H54 (cell line): Measurements from ENCODE around the gene RABGAP1L.

Experiments
- DNase-seq: peaks from one replicate; pipeline ENCODE4 v3.0.0; 2011; ENCODE audit warnings: low spot score, mixed read lengths; ENCODE audit not compliant: insufficient read length
- FAIRE-seq: peaks from 3 replicates; lab custom pipeline; 2011; peaks lifted over from hg19 to GRCh38; lab: Jason Lieb, UNC
- POLR2A ChIP-seq: IDR thresholded peaks from 2 replicates; pipeline ENCODE4 v1.6.1; 2011; ENCODE audit warnings: low read depth, mild to moderate bottlenecking, low read length

Gene RABGAP1L

DNA sequence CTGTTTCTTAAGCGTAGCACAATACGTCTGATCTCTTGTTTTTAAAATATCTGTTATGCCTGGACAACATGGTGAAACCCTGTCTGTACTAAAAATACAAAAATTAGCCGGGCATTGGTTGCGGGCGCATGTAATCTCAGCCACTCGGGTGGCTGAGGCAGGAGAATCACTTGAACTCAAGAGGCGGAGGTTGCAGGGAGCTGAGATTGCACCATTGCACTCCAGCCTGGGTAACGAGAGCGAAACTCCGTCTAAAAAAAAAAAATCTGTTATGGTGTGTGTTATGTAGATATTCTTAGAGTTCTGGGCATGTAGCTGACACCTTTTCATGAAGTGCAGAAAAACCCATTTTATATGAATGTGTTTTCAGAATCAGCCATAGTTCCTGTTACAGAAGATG is 38.2 kb downstream of the RABGAP1L start:
- no peak for TF ChIP-seq POLR2A
- DNase-seq, result no peak
- no peak for FAIRE-seq

DNA sequence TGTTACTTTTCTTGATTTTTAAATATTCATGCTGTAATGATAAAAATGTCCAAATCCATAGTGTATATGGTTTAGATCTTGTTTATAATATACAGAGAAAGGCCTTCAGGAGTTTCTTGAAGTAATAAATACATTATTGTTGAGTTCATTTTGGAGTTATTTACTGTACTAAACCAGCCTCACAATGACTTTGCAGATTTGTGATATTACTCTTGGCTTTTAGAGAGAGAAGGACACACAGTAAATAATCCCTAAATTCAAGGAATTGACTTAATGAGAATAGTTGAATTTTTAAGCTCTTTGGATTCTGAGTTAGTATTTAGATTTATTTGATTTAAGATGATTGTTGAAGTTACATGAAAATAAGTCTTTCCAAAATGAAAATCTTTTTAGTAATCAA is 38.9 kb downstream of the RABGAP1L start:
- FAIRE-seq, result no peak

DNA sequence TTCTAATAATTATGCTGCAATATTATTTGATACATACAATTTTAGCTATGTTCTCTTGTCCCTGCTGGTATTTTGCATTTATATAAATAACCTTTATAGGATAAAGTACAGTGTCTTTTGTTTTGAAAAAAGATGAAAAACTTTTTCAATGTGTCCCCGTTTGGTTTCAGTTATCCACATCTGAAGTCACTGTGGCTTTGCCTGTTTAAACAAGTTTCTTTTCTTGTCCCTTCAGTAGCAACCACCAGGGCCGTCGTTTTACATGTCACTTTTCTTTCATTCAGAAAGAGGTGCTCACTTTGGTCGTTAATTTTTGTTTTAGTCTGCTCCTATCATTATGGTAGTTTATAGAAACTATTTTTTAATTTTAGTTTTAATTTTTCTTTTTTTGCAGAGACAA is 41.4 kb downstream of the RABGAP1L start:
- FAIRE-seq, result no peak
- TF ChIP-seq POLR2A, result no peak
- DNase-seq, result no peak

More for the DNA sequence above, 38.9 kb downstream of the RABGAP1L start:
- no peak for DNase-seq
- TF ChIP-seq POLR2A, result no peak

DNA sequence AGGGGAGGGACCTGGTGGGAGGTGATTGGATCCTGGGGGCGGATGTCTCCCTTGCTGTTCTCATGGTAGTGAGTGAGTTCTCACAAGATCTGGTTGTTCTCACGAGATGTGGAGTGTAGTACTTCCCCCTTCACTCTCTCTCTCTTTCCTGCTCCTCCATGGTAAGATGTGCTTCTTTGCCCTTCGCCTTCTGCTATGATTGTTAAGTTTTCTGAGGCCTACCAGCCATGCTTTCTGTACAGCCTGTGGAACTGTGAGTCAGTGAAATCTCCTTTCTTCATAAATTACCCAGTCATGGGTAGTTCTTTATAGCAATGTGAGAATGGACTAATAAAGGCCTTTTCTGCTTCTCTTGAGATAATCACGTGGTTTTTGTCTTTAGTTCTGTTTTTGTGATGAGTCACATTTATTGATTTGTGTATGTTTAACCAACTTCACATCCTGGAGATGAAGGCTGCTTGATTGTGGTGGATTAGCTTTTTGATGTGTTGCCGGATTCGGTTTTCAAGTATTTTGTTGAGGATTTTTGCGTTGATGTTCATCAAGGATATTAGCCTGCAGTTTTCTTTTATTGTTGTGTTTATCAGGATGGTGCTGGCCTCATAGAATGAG is 45.5 kb downstream of the RABGAP1L start:
- TF ChIP-seq POLR2A, result no peak
- FAIRE-seq (no peak), DNase-seq (no peak)

DNA sequence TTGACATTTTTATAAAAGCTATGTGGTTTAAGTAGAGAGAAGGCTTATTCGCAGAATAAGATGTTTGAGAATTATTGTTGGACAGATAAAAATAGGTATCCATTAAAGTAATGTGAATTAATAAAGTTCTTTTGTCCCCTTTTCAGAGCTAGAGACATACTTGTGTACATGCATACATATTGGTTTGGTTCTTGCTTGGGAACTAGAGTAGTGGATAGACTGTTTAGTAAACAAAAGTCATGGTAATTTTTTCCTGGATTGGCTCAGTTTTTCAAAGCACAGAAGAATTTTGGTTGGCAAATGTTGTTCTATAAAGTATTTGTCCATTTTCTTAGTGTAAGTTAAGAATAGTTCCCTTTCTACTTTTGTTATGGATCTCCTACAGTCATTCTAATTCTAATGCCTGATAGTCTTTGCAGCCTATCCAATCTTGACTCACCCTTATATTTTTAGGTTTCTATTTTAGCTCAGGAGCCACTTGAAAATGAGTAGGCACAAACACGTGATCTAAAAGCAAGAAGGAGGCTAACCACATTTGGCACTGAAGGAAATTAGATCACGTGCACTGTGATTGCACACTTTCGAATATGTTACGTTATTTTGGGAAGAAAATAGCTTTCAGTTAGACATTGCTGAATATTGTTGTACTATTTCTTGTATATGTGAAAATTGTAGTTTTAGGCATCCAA is 47.0 kb downstream of the RABGAP1L start:
- no peak for DNase-seq
- TF ChIP-seq POLR2A, result no peak

DNA sequence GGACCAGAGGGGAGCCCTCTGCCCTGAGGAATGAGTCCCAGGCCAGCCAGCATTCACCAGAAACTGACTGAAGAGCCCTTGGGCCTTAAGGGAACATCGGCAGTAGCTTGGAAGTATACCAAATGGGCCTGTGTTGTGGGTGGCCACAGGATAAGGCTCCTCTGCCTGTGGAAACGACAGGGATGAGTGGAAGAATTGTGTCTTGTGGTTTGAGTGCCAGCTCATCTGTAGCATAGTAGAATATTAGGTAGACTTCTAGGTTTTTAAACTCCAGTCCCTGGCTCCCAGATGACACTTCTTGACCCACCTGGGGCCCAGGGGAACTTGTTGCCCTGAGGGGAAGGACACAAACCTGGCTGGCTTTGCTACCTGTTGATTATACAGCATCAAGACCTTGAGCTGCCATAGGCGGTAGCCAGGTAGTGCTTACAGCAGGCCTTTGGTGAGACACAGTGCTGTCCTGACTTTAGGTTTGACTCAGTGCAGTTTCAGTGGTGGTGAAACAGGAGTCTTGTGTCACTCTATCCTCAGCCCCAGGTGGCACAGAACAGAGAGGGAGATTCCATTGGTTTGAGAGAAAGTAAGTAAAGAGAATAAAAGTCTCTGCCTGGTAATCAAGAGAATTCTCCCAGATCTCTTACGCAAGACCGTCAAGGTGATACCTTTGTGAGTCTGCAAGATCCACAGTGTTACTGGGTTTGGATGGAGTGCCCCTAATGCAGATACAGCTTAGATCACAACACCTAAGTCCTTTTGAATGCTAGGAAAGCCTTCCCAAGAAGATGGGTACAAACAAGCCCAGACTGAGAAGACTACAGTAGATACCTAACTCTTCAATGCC is 50.2 kb downstream of the RABGAP1L start:
- DNase-seq, result no peak
- TF ChIP-seq POLR2A, result no peak
- FAIRE-seq, result no peak

More for the DNA sequence above, 47.0 kb downstream of the RABGAP1L start:
- no peak for FAIRE-seq

DNA sequence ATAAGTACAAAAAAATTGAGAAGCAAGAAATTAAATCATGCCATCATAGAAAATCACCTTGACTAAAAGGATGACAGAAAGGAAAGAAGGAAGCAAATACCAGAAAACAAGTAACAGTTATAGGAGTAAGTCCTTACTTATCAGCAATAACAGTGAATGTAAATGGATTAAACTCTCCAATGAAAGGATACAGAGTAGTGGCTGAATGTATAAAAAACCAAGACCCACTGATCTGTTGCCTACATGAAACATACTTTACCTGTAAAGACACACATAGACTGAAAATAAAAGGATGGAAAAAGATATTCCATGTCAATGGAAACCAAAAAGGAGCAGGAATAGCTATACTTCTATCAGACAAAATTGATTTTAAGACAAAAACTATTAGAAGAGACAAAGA is 52.2 kb downstream of the RABGAP1L start:
- no peak for TF ChIP-seq POLR2A

DNA sequence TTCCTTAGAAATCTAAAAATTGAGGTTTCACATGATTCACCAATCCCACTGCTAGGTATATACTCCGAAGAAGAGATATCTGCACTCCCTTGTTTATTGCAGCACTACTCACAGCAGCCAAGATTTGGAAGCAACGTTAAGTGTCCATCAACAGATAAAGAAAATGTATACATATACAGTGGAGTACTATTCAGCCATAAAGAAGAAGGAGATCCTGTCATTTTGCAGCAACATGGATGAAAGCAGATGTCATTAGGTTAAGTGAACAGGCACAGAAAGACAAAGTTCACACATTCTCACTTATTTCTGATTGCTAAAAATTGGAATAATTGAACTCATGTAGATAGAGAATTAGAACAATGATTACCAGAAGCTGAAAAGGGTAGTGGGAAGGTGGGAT is 56.4 kb downstream of the RABGAP1L start:
- no peak for FAIRE-seq
- TF ChIP-seq POLR2A, result no peak
- no peak for DNase-seq

More for the DNA sequence above, 52.2 kb downstream of the RABGAP1L start:
- DNase-seq, result no peak
- no peak for FAIRE-seq

DNA sequence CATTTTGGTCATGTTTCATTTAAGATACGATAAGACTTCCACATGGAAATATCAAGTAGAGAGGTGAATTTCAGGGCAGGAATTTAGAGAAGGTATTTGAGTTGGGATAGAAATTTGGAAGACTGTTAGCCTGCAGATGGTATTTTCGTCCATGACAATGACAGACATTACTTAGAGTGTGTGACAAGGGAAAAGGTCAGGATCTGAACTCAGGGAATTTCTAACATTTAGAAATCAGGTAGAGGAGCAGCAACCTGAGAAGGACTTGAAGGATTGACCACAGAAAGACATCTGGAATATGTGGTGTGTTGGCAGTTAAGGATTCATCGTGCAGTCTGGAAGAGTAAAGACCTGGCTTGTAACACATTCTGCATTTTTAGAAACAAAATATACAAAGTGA is 57.9 kb downstream of the RABGAP1L start:
- peak; percentile 66 for FAIRE-seq
- TF ChIP-seq POLR2A, result no peak
- no peak for DNase-seq

DNA sequence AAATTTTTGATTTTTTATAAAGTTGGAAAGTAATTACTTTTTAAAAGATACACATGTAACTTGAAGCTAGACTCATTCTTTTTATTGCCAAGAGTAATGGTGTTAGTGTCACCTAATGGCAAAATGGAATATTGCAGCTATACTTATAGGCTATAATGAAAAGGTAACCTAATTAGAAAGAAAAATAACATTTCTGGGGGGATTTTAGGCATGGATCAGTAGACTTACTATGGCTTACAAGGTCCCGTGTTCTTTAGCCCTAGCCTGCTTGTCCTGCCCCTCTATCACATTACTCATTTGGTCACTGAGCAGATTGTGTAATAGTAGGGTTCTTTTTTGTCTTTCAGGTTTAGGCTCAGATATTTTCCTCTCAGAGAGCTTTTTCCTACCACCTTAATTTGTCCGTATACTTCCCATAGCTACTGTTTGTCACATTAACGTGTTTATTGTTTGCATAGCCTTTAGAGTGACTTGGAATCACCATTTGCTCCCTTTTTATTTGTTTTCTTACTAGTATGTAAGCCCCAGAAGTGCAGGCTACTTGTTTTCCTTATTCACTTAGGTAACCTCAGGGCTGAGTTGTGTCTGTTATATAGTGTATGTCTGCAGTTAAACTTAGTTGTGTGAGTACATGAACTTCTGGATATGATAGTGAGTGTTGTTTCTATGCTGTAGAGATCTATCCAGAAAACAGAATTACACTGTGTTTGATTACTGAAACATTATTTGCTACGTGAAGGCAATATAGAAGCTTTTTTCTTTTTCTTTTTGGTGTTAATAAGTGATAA is 58.7 kb downstream of the RABGAP1L start:
- no peak for TF ChIP-seq POLR2A
- DNase-seq, result no peak
- peak; percentile 79 for FAIRE-seq

DNA sequence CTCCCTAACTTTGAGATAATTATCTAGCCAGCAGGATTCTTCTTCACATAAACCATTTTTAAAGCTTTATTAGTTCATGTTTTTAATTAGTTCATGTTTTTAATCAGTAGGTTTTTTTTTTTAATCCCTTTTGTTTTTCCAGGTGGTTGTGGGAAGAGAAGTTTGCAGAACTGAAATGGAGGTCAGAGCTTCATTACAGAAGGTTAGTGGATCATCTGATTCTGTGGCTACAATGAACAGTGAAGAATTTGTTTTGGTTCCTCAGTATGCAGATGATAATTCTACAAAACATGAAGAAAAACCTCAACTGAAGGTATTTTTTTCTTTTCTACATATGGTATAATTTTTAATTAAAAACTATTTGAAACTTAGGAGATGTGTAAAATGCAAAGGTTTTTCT is 59.7 kb downstream of the RABGAP1L start:
- FAIRE-seq (no peak), DNase-seq (no peak)
- TF ChIP-seq POLR2A, result no peak

DNA sequence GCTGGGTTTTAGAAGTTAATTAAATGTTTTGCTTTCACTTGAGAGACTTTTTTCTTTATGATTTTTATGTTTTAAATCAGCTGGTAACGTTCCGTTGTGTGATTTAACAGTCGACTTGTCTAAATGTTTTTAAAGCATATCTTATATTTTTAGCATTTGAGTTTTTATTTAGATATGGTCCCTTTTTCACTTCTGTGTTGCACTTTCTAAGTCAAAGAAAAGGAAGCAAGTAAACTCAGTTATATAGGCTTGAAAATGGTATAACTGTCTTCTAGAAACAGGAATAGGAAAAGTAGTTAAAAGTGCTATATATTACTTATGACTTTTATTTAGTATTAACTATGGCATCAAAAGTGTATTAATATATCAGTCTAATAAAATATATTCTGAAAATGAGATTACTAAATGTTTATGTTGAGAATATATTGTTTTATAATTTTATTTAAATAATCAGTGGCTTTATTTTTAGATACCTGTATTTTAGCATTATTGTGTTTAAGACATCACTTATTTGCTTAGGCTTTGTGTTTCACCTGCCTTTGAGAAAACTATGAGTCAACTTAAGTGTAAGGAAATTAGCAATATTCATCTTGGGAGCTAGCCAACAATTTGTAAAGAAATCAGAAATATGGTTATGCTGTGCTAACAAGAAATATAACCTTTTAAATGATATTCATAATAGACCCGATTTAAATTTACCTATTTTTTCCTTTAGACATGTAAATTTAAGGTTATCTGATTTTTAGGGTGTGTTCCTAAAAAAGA is 60.5 kb downstream of the RABGAP1L start:
- FAIRE-seq, result no peak
- TF ChIP-seq POLR2A, result no peak
- no peak for DNase-seq

DNA sequence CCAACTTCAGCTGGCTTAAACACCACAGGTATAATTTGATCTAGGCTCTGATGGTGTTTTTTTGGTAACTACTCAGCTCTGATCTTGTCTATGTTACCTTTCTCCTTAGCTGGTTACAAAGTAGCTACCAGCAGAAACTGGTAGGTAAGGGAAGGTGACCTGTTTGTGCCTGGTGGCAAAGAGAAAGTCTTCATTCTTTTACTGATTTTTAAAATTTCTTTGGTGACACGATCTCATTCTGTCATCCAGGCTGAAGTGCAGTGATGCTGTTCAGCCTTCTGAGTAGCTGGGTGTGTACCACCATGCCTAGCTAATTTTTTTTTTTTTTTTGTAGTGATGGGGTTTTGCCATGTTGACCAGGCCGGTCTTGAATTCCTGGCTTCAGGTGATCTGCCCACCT is 62.4 kb downstream of the RABGAP1L start:
- TF ChIP-seq POLR2A, result no peak
- DNase-seq (no peak), FAIRE-seq (no peak)
